CD4-positive, alpha-beta T cell treated with Interleukin-12 subunit alpha and Interleukin-12 subunit beta, for 1 hour (primary cell): ENCODE results near the gene OSM.
"Not testable (repeated sequence)": the region's sequence is repeated elsewhere in the genome, so short reads cannot be mapped to it uniquely, and the experiment has no call there.

Experiments used
- DNase-seq: peaks from one replicate; pipeline ENCODE4 v3.0.0-alpha.2; 2020

The OSM gene

GRCh38 chr22:30241576-30242371, 24.9 kb downstream of the OSM start:
- no peak for DNase-seq

GRCh38 chr22:30240541-30241417, 25.9 kb downstream of the OSM start:
- no peak for DNase-seq

GRCh38 chr22:30239488-30240405, 26.9 kb downstream of the OSM start:
- no peak for DNase-seq

GRCh38 chr22:30238661-30239487, 27.8 kb downstream of the OSM start:
- DNase-seq = no peak

- no peak for DNase-seq
Observed at GRCh38 chr22:30238136-30238535, 28.5 kb downstream of the OSM start.

- DNase-seq = no peak
Observed at GRCh38 chr22:30236875-30237274, 29.8 kb downstream of the OSM start.

- no peak for DNase-seq
Observed at GRCh38 chr22:30235687-30236170, 30.9 kb downstream of the OSM start.

GRCh38 chr22:30234786-30235470, 31.7 kb downstream of the OSM start:
- DNase-seq = no peak

GRCh38 chr22:30234325-30234724, 32.3 kb downstream of the OSM start:
- DNase-seq = not testable (repeated sequence)

GRCh38 chr22:30233582-30233981, 33.1 kb downstream of the OSM start:
- DNase-seq = no peak

- DNase-seq = no peak
Observed at GRCh38 chr22:30232716-30233218, 33.9 kb downstream of the OSM start.

- no peak for DNase-seq
Observed at GRCh38 chr22:30230787-30231461, 35.7 kb downstream of the OSM start.

- DNase-seq = no peak
Observed at GRCh38 chr22:30230330-30230729, 36.3 kb downstream of the OSM start.

- DNase-seq = no peak
Observed at GRCh38 chr22:30228509-30229359, 37.9 kb downstream of the OSM start.

GRCh38 chr22:30227438-30228228, 39.0 kb downstream of the OSM start:
- no peak for DNase-seq

GRCh38 chr22:30226192-30226832, 40.3 kb downstream of the OSM start:
- no peak for DNase-seq

- no peak for DNase-seq
Observed at GRCh38 chr22:30225220-30225927, 41.3 kb downstream of the OSM start.
